Measurements from ENCODE around the gene LRMDA.

- TF ChIP-seq CTCF (IDR thresholded peaks at IDR 0.05), result no peak
- no peak for TF ChIP-seq POLR2AphosphoS5 (IDR thresholded peaks at IDR 0.05)
- no peak for TF ChIP-seq POLR2A (IDR thresholded peaks at IDR 0.05)
These were observed 434.8 kb downstream of the LRMDA start for GRCh38 chr10:75866300-75866625.

All from transverse colon (tissue), 4 donors.